Smooth muscle cell of bladder (primary cell): Measurements from ENCODE around the gene KLK7. TPM values are rescaled to one million over a fixed set of nuclear protein-coding genes. Genes with fewer than 3 reads are reported as not detected.

Source experiments
- total RNA-seq: library from RNA; depleted of rRNA; stranded (reverse); fragments of >200 nt; gene quantifications from 2 replicates; pipeline ENCODE4 v1.2.3, GENCODE V29; 2014

KLK7 gene
- not detected in 2 replicates for total RNA-seq

GRCh38 chr19:50983625-50984292 lies at the start of gene KLK7:
Gene KLK7, minus strand, starts transcription at chr19:50983917. Its CDS starts 1,518 bp downstream, at chr19:50982399.

GRCh38 chr19:51026554-51026831 lies 42.8 kb upstream of the KLK7 start, which contains the start of gene KLK11:
Gene KLK11, minus strand, starts transcription at chr19:51026616. Its CDS starts 985 bp downstream, at chr19:51025631.

GRCh38 chr19:51019544-51019925 lies 35.8 kb upstream of the KLK7 start, which contains the start of gene KLK10:
Gene KLK10, minus strand, starts transcription at chr19:51019709. Its CDS starts 579 bp downstream, at chr19:51019130.

GRCh38 chr19:51001515-51001914 lies 17.8 kb upstream of the KLK7 start, which contains the start of gene KLK8:
Gene KLK8, minus strand, starts transcription at chr19:51001604. Its CDS starts 437 bp downstream, at chr19:51001167.

GRCh38 chr19:50969413-50969760 lies 14.3 kb downstream of the KLK7 start, which contains the start of gene KLK6:
Gene KLK6, minus strand, starts transcription at chr19:50969591. Its CDS starts 1,487 bp downstream, at chr19:50968104.

DNA sequence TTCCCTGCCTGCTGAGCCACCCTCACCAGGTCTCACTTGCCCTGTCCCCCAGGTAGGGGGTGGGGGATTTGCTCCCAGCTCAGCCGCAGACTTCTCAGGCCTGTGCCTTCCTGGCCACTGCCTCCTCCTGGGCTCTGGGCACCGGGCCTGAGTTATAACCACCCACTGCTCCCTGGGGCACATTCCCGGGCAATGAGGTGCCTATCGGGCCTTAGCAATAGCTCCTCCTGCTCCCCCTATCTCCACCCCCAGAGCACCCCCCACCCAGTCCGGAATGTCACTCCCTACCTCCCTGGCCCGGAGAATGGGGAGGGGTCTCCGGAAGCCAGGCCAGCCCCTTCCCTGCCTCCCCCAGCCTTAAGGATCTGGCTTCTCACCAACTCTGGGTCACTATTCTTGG lies 30.8 kb downstream of the KLK7 start, which contains the start of gene KLK5:
TSS of gene KLK5 (minus strand) at position 129 of the 400 bp plus-strand sequence. CDS start 381 bp downstream, outside the sequence.

Other genes starting within 250 kb of the KLK7 start
- not detected in 2 replicates for gene GPR32, start 213.5 kb downstream of the KLK7 start, total RNA-seq
- gene ACP4, start 193.5 kb downstream of the KLK7 start, total RNA-seq, result not detected in 2 replicates
- gene KLK1, start 160.1 kb downstream of the KLK7 start, total RNA-seq, result not detected in 2 replicates
- not detected in 2 replicates for gene KLK15, start 150.3 kb downstream of the KLK7 start, total RNA-seq
- gene KLK3, start 129.0 kb downstream of the KLK7 start, total RNA-seq, result not detected in 2 replicates
- gene KLK2, start 110.5 kb downstream of the KLK7 start, total RNA-seq, result not detected in 2 replicates
- gene KLK4, start 72.5 kb downstream of the KLK7 start, total RNA-seq, result not detected in 2 replicates
- gene KLK5, start 30.9 kb downstream of the KLK7 start, total RNA-seq, result not detected in 2 replicates
- gene KLK6, start 14.3 kb downstream of the KLK7 start, total RNA-seq, result not detected in 2 replicates
- not detected in 2 replicates for gene KLK8, start 17.7 kb upstream of the KLK7 start, total RNA-seq
- not detected in 2 replicates for gene KLK10, start 35.8 kb upstream of the KLK7 start, total RNA-seq
- not detected in 2 replicates for gene KLK11, start 42.7 kb upstream of the KLK7 start, total RNA-seq
- not detected in 2 replicates for gene KLK12, start 51.1 kb upstream of the KLK7 start, total RNA-seq
- gene KLK13, start 81.2 kb upstream of the KLK7 start, total RNA-seq, result not detected in 2 replicates
- not detected in 2 replicates for gene KLK14, start 99.0 kb upstream of the KLK7 start, total RNA-seq
- gene CTU1, start 124.5 kb upstream of the KLK7 start, total RNA-seq, result 3.8 and 5.5 TPM in 2 replicates
- 0.09 TPM in 1 of 2 replicates, not detected in the other for gene SIGLEC9, start 141.0 kb upstream of the KLK7 start, total RNA-seq
- 0.09 TPM in 1 of 2 replicates, not detected in the other for gene SIGLEC7, start 158.4 kb upstream of the KLK7 start, total RNA-seq
- gene CD33, start 241.2 kb upstream of the KLK7 start, total RNA-seq, result not detected in 2 replicates